Measurements from ENCODE around the gene KRTAP10-1. TPM values are rescaled to one million over a fixed set of nuclear protein-coding genes. Genes with fewer than 3 reads are reported as not detected.

The KRTAP10-1 gene
- total RNA-seq, 1 experiment from 2014 or later, result not detected

- no peak overlapping the region for H2AFZ ChIP-seq (ENCODE audit: low read length)
- no TSS peak for BruUV-seq (replicated peaks)
- TF ChIP-seq EZH2phosphoT487 (IDR thresholded peaks at IDR 0.05; ENCODE audit: borderline replicate concordance, low read length) (no peak), CTCF (conservative IDR thresholded peaks at IDR 0.05; ENCODE audit: low read depth, low read length) (no peak), EZH2 (IDR thresholded peaks at IDR 0.05; ENCODE audit: low read length, unreplicated experiment) (no peak)
- no peaks in the 10 kb centered on the region for H3K79me2 ChIP-seq (ENCODE audit: low read length)
- no peak overlapping the region for H3K9ac ChIP-seq (ENCODE audit: low read length)
- no peaks in the 10 kb centered on the region for H3K36me3 ChIP-seq (ENCODE audit: low read depth, low read length)
- DNase-seq, result no peak
- intact Hi-C loops (cut with micrococcal nuclease), result no loop called here
- H3F3A ChIP-seq (ENCODE audit: low read length, unreplicated experiment), result no peaks in the 10 kb centered on the region
- H3K4me1 ChIP-seq (ENCODE audit: insufficient read depth, low read length), result no peaks in the 10 kb centered on the region
- no peak overlapping the region for H3K4me3 ChIP-seq (ENCODE audit: low read length)
- H4K20me1 ChIP-seq (ENCODE audit: low read length), result no peaks in the 10 kb centered on the region
- H3K9me3 ChIP-seq (ENCODE audit: low read length), result peaks cover 10% of the 10 kb centered on the region; the same call in 1 of the 2 replicates
- no peak overlapping the region for H3K4me2 ChIP-seq (ENCODE audit: low read length)
- no peaks in the 10 kb centered on the region for H3K9me2 ChIP-seq (replicated peaks; ENCODE audit: low read length)
- CTCF ChIA-PET, result no interaction called here
- H3K27me3 ChIP-seq (ENCODE audit: low read length), result no peaks in the 10 kb centered on the region
- ATAC-seq, result no peak
- H3K27ac ChIP-seq (ENCODE audit: low read length), result no peak overlapping the region
- POLR2A ChIA-PET (ENCODE audit: unreplicated experiment), result no interaction called here
Measured at GRCh38 chr21:44539046-44539445, 949 bp downstream of the KRTAP10-1 start.

DNA sequence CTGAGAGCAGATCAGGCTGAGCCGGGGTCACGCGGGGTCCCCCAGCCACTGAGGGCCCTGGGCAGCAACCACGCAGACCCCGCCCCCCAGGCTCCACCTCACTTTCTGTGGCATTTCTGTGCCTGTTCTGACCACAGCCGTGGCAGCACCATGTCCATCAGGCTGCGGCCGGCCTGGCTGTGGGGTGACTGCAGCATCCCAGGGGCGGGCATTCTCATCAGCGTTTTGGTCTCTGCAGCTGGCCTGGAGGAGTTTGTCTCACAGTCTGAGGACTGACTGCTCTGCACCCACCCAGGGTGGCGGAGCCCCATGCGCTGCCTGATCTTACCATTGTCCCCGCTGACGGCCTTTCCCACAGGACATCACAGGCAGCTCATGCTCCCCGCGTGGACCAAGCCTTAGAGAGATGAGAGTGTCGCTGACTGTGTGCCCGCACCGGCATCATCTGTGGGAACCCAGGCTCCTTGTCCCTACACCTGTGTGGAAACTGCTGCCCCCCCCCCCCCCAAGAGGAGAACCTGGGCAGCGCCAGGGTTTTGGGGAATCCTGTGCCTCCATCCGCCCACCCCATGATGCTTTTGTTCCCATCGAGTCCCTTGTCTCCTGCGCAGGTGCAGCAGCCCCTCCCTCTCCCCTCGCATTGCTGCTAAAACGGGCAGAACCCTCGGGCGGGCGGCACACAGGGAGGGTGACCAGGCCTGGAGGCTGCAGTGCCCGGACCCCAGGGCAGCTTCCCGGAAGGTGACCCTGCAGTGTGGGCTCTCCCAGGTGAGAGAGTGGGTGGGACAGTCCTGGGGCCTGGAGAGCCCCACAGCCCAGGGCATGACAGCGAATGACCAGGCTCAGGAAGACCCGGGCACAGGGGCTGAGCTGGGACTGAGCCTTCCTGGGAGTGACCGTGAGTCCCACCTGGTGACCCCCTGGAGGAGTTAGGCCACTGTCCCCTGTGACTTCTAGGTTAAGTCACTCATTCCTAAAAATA is 1.8 kb downstream of the KRTAP10-1 start:
- no peak for TF ChIP-seq CTCF (conservative IDR thresholded peaks at IDR 0.05; ENCODE audit: low read depth, low read length)
- TF ChIP-seq EZH2 (IDR thresholded peaks at IDR 0.05; ENCODE audit: low read length, unreplicated experiment), result no peak
- TF ChIP-seq EZH2phosphoT487 (IDR thresholded peaks at IDR 0.05; ENCODE audit: borderline replicate concordance, low read length), result no peak
- DNase-seq (no peak), ATAC-seq (no peak)
- Histone ChIP-seq H3F3A (ENCODE audit: low read length, unreplicated experiment) (no peaks in the 10 kb centered on the region), H3K9me3 (ENCODE audit: low read length) (peaks cover 6% of the 10 kb centered on the region; the same call in 1 of the 2 replicates), H2AFZ (ENCODE audit: low read length) (no peak overlapping the region), H3K36me3 (ENCODE audit: low read depth, low read length) (no peaks in the 10 kb centered on the region), H3K4me1 (ENCODE audit: insufficient read depth, low read length) (no peaks in the 10 kb centered on the region), H3K4me3 (ENCODE audit: low read length) (no peak overlapping the region), H3K9ac (ENCODE audit: low read length) (no peak overlapping the region), H3K9me2 (replicated peaks; ENCODE audit: low read length) (no peaks in the 10 kb centered on the region), H4K20me1 (ENCODE audit: low read length) (no peaks in the 10 kb centered on the region), H3K4me2 (ENCODE audit: low read length) (no peak overlapping the region), H3K27ac (ENCODE audit: low read length) (no peak overlapping the region), H3K79me2 (ENCODE audit: low read length) (no peaks in the 10 kb centered on the region), H3K27me3 (ENCODE audit: low read length) (no peaks in the 10 kb centered on the region)
- CTCF ChIA-PET, result no interaction called here
- POLR2A ChIA-PET (ENCODE audit: unreplicated experiment), result no interaction called here
- BruUV-seq (replicated peaks), result no TSS peak
- intact Hi-C loops (cut with micrococcal nuclease), result no loop called here

GRCh38 chr21:44535963-44536362 is 4.0 kb downstream of the KRTAP10-1 start:
- Histone ChIP-seq H3K4me3 (ENCODE audit: low read length) (no peak overlapping the region), H3K9ac (ENCODE audit: low read length) (no peak overlapping the region), H4K20me1 (ENCODE audit: low read length) (no peaks in the 10 kb centered on the region), H3K36me3 (ENCODE audit: low read depth, low read length) (no peaks in the 10 kb centered on the region), H3K9me2 (replicated peaks; ENCODE audit: low read length) (no peaks in the 10 kb centered on the region), H3K27ac (ENCODE audit: low read length) (no peak overlapping the region), H3F3A (ENCODE audit: low read length, unreplicated experiment) (no peaks in the 10 kb centered on the region), H3K27me3 (ENCODE audit: low read length) (no peaks in the 10 kb centered on the region), H3K9me3 (ENCODE audit: low read length) (no peaks in the 10 kb centered on the region), H3K4me1 (ENCODE audit: insufficient read depth, low read length) (no peaks in the 10 kb centered on the region), H3K79me2 (ENCODE audit: low read length) (no peaks in the 10 kb centered on the region), H3K4me2 (ENCODE audit: low read length) (no peak overlapping the region), H2AFZ (ENCODE audit: low read length) (no peak overlapping the region)
- DNase-seq, result no peak
- ChIA-PET CTCF (interaction anchor here (0.6 kb wide), 1 partner anchor 225 kb away, joined by 5 read pairs; no protein-coding TSS in a partner anchor), POLR2A (ENCODE audit: unreplicated experiment) (no interaction called here)
- ATAC-seq, result no peak
- TF ChIP-seq EZH2phosphoT487 (IDR thresholded peaks at IDR 0.05; ENCODE audit: borderline replicate concordance, low read length), result no peak
- TF ChIP-seq CTCF (conservative IDR thresholded peaks at IDR 0.05; ENCODE audit: low read depth, low read length), result no peak
- no TSS peak for BruUV-seq (replicated peaks)
- intact Hi-C loops (cut with micrococcal nuclease), result no loop called here
